Stimulated activated naive CD4-positive, alpha-beta T cell treated with Interleukin-2 at 50 U/mL for 16 hours (primary cell): ENCODE results near the gene UVSSA.
"Not testable (repeated sequence)": the region's sequence is repeated elsewhere in the genome, so short reads cannot be mapped to it uniquely, and the experiment has no call there.

ENCODE experiments used
- DNase-seq: peaks from one replicate; lab custom pipeline; 2025; lab: John Stamatoyannopoulos, UW

Gene UVSSA

DNA sequence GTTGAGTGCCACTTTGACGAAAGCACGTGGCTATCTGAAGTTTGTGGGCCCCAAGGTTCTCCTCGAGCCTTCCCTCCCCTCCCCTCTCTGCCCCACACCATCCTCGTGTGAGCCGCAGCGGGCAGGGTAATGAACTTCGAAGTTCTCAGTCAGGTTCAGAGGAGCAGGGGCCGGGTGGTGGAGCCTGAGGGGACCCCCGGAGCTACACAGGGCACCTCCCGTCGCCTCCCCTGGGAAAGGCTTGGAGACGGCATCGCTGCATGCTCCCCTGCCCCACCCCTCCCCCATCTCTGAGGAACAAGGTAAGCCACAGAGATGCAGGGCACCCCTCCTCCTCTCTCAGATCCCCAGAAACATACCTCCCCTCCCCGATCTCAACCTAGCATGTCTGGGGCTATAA, 62.1 kb downstream of the UVSSA start:
- DNase-seq, result no peak

DNA sequence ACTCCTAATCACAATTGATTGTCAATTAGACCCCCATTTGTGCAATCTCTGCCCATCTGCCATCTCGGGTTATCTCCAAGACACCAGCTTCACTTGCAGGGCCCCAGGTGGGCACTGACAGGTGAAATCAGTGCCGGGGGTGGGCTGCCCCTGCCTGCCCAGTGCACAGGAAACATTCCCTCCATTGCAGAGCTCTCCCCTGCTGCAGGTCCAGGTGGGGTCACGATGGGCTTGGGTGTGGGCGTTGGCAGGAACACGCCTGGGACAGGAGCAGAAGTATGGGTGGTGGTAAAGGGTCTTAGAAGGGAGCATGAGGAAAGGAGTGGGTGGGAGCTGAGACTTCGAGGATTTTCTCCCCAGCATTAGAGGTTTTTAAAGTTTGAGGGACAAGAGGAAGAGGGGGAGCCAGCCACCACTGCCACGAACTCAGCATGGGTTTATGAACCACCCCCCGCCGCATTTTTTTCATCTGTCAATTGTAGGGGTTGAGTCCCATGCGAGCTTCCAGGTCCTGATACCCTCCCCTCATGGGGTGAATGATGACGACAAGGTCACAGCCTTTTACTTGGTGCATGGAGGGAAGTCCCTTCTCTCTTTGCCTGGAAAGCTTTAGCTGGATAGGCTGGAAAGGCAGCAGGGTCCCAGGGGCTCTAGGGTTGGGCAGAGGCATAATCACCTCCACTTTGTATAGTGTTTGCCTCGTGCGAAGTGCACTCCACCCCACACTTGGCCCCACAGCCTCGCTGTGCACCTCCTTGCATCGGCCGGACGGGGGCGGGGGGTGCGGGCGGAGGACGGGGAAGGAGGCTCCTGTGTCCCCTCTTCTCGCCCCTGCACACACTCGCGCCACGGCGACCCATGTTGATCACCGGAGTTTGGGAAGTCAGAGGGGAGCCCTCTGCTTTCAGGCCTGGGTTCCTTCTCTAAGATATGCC, 62.8 kb downstream of the UVSSA start:
- DNase-seq, result no peak

DNA sequence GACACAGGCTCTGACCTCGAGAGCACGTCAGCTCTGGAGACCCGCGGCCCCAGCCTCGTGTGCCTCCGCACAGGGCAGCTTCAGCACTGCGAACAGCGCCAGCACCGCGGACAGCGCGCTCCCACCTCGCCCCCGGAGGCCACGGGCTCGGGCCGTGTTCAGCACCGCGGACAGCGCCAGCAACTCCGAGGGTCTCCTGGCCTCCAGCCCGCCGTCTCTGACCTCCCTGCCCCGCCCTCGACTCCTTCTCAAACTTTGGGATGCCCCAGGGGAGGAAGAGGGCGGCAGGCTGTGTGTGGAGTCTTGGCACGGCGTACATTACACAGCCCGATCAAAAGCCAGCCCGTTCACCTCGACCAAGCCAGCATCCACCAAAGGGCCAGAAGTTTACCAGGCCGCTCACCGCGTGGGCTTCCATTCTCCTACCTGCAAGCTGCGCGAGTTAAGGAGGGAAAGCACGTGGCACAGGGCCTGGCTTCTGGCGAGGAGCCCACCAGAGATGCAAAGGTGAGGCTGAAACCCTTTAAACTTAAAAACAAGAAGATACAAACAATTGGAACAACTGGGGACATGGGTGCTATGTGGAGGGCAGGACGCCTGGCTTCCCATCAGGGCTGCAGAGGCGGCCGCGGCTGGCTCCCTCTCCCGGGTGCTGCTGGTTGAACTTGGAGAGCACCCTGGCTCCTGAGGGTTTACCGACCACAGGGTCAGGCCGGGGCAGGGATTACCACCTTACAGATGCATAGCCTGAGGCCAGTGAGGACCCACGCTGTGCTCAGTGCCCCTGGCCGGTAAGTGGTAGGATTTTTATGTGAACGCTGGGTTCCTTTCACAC, 63.7 kb downstream of the UVSSA start:
- no peak for DNase-seq

DNA sequence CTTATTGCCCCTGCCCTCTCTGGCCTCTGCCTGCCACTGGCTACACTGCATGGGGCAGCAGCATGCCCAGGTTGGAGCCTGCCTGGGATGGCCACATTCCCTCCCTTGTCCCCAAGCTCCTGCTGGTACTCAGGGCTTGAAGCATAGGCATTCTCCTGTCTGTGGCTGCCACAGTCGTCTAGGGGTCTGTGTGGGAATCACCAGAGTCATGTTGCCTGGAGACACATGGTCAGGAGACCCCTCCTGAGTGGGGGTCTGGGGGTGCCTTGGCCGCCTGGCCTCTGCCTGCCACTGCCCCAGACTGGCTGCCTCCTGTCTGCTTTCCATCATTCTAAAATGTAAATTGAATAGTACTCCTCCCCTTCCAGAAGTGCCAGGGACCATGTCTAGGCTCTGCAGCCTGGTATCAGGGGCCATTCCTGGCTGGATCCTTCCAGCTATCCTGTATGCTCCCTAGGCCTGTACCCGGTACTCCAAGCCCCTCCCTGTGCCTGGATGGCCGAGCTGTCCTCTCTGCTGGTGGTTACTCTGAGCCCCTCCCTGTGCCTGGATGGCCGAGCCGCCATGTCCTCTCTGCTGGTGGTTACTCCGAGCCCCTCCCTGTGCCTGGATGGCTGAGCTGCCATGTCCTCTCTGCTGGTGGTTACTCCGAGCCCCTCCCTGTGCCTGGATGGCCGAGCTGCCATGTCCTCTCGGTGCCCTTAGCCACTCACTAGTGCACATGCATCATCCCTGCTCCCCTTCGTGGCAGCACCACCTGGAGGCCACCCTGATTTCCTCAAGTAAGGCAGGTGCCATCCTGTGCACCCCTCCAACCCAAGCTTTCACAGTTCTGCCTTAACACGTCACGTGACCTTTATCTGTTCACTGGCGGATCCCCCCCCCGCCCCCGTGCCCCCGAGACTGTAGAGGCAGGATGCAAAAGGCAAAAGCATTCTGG, 64.7 kb downstream of the UVSSA start:
- no peak for DNase-seq

DNA sequence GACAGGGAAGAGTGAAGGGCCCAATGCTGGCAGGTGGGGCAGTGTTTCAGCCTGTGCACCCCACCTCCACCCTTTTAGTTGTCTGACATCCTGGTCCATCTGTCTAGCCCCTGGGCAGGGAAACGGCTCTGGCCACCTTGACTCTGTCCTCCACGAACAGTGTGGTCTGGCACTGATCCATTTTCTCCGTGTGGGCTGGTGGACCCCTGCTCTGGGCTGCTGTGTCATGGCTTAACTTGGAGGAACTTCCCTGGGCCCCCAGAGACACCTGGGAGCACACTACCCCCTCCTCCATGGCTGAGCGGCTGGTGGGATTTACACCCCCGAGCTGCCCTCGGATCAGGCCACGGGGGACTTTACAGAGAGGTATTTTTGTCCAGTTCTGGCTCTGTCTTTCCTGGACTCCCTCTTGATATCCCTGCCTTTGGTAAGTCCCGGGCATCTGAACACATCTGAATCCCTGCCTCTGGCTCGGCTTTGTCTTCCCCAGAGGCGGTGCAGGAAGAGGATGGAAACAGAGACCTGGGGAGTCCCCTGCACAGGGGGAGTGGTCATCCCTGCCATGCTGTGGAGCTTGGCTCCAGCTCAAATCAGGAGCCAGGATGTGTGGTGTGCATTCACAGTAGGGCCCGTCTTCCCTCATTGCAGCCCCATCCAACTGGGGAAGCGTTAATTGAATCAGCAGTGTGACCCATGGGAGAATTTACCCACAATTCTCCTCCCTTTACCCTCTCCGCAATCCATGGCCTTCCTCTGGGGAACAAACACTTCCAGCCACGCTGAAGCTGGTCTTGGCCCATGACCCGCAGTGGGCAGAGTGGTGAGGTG, 65.6 kb downstream of the UVSSA start:
- DNase-seq, result no peak

DNA sequence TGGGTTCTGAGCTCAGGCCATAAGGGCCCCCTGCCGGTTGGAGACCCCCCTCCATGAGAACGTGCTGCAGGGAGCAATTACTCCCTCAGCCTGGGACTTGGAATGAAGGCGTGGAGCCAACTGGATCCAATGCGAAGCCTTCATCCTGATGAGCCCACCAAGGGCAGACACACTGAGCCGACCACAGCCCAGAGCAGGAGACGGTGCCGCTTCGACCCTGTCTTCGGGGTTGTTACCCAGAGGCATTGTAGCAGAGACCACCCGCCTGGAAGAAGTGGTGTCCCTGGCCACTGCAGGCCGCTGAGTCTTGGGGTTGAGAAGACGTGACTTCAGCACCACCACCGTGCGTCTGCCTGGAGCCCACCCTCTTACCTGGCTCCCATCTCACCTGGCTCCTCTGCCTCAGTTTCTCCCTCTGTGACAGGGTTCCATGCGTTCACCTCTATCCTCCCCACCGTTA, 66.2 kb downstream of the UVSSA start:
- DNase-seq, result no peak

DNA sequence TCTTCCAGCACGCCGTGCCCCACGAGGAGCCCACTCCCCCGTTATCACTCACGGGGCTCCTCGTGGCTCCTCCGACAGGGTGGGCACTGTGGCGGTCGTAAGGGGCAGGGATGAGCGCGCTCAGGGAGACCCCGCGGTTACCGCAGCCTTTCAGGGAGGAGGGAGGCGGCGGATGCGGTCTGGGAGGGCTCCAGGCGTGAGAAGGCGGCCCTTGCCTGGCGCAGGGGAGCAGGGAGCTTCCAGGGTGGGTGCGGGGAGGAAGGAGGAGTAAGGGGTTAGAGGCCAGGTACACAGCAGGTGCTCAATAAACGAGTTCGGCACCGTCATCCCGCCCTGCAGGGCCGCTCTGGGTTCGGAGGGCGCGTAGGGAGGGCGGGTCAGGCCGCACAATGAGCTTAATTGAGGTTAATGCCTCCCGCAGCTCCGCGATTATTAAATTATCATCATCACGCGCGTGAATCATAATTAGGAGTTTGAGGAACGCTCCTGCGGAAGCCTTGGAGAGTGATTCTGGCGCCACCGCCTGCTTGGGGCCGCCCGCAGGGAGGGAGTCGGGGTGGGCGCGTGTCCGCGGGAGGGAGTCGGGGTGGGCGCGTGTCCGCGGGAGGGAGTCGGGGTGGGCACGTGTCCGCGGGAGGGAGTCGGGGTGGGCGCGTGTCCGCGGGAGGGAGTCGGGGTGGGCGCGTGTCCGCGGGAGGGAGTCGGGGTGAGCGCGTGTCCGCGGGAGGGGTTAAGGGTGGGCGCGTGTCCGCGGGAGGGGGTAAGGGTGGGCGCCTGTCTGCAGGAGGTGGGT, 66.9 kb downstream of the UVSSA start:
- no peak for DNase-seq

DNA sequence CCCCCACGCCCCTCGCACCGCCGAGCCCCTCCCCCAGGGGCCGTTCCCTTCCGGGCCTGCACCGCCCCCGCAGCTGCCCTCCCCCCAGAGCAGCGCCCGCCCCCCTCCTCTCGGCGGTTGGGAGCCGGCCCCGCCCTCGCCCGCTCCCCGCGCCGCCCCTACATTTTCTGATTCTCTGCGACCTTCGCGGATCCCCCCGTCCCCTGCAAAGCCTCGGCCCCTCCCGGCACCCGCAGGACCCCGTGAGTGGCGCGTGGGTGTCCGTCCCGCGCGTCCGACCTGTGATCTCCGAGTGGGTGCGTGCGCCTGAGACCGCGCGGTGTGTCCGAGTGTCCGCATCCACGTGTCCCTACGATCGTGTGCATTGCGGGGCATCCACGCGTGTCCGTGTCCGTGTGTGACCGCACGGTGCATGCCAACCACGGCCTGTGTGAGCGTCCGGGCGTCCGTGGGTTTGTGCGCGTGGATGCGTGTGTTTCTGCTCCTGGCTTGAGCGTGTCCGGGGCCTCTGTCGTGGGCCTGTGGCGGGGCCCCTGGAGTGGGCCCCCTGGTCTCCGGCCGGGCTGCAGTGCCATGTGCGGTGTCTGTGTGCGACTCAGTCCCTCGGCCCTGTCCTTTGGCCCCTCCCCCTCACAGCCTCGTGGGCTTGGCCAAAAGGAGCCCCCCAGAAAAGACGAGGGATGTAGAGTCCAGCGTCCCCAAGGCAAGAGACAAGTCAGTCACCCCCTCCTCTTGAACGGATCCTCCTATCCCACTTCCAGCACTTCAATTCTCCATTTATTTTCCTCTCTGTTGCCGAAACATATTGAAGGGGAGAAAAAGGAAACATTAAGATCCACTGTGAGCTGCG, 68.0 kb downstream of the UVSSA start:
- DNase-seq, result no peak

DNA sequence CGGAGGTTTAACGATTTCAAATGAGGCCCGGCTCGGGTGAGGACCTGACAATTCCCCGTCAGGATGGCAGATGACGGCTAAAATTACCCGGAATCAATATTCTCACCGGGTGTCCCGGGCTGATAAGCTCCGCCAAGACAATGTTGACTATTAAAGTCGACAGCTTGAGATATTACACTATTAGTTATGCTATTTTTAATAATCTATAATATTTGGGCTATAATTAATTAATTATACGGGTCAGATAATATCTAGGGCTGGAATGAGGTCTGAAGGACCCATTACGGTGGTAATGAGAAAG, 68.6 kb downstream of the UVSSA start:
- DNase-seq, result no peak

DNA sequence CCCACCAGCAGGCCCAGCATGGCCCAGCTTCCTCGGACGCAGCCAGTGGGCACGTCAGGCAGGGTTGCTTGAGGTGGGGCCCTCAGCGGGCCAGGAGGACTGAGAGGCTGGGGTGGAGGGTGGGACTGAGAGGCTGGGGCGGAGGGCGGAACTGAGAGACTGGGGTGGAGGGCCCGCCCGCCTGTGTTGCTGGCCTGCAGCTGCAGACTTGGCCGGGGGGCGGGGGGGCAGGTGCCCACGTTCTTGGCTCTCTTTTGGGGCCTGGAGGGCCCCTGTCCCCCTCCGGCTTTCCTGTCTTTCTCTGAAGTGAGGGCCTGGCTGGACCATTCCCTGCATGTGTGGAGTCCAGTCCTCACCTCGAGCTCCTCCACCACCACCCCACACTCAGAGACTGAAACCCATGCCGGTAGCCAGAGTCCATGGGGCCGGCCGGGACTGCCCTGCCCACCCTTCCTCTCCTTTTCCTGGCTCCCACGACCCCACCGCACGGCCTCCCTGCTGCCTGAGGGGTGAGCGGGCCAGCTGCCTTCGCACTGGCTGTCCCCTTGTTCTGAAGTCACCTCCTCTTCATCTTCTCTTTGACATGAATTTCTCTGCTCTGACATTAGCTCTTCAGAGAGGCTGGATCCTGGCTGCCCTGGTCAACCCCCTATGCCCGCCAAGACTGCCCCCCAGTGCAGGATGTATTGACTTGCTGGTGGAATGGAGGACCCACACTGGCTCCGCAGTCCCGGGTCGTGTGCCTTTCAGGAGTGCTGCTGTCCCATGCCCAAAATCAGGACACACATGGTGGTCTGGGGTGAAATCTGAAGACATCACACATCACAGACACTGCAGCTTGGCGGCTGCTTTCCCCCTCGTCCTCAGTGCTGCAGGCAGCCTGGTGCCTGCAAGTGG, 69.3 kb downstream of the UVSSA start:
- no peak for DNase-seq

DNA sequence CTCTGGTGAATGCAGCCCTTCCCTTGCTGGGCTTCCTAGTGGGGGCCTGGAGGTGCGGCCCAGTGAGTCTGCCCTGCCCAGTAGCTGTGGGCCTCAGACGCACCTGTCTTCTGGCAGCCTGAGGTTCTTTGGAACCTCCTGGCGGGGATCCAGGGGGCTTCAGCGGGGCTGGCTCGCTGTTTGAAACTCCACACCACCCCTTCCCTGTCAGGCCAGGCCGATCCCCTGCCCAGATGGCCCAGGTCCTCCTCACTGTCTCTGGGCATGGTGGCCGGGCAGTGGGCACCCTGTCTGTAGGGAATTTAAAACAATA, 69.9 kb downstream of the UVSSA start:
- DNase-seq, result no peak

DNA sequence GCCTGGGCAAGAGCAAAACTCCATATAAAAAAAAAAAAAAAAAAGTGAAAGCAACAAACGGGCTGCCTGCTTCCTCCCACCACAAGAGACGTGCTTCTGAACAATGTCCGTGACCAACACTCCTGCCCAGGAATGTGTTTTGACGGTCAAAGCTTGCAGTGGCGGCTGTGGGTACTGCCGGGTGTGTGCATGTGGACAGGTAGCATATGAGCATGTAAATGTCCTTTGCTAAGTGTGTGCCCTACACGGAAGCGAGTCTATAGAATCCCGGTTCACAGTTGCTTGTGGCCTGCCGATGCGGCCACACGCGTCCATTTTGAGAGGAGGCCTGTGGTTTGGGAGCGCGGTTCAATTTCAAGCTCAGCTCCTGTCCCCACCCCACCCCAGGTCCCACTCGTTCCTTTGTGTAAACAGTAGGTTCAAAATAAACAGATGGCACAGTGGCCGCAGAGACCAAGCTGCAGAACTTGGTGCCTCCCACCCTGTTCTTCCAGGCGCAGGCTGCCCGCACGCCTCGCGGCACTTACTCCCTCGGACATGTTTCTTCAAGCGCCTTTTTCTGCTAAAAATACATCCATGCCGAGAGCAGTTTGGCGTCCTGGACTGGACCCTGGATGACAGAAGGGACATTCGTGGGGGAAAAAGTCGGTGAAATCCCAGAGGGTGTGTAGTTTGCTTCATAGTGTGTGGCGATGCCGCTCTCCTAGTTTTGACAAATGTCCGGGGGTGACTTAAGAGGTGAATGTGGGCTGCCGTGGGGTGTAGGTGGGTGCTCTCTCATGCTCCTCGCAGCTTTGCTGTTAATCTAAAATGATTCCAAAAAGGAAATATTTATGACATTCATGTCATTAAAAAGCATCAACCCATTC, 70.7 kb downstream of the UVSSA start:
- DNase-seq, result no peak

DNA sequence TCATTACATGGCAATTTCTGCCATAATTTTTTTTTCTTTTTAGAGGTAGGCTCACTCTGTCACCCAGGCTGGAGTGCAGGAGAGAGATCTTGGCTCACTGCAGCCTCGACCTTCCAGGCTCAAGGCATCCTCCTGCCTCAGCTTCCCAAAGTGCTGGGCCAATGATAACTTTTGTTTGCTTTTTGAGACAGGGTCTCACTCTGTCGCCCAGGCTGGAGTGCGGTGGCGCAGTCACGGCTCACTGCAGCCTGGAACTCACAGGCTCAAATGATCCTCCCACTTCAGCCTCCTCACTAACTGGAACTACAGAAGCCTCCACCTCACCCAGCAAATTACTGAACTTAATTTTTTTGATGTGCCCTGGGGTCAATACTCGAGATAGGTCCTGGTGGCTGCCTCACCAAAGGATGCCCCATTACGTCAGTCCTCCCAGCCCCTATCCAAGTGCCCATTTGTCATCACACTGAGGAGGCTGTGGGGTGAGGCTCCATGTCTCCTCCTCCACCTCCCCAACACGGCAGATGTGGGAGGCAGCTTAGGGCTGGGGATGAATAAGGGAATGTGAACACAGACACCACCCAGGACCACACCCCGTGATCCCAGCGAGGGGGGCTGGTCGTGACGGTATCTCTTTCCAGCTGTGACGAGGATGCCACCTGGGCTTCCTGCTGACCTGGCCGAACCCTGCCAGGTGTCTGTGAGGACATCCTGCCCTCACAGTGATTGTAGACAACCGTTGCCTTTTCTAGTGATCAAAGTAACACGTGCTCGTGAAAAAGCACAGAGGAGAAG, 71.7 kb downstream of the UVSSA start:
- DNase-seq, result no peak

DNA sequence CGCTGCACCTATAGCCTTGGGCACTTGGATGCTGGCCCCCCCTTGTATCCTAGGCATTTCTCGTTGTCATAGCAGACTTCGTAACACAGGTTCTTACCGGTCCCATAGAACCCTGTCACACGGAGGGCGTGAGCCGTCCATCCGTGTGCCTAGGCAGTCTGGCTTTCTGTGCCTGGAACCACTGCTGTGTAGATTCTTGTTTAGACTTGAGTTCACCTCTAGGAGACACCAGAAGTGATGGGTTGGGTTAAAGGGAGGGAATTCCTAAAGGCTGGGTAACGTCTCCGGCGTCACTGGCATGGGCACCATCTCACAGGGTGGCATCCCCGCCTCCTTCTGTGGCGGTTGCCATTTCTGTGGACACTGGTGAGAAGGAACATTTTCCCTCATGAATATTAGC, 72.7 kb downstream of the UVSSA start:
- no peak for DNase-seq

DNA sequence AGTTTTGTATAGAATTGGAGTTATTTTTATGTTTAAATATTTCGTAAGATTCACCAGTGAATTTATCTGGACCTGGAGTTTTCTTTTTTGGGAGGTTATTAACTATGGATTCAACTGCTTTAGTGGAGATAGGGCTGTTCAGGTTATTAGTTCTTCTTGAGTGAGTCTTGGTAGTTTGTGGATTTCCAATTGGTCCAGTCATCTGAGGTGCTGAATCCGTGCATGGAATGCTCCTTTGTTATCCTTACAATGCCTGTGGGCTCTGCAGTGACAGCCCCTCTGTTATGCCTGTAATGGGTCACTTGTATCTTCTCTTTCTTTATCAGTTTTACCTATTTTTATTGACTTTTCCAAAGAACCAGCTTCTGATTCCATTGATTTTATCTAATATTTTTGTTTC, 74.6 kb downstream of the UVSSA start:
- no peak for DNase-seq

DNA sequence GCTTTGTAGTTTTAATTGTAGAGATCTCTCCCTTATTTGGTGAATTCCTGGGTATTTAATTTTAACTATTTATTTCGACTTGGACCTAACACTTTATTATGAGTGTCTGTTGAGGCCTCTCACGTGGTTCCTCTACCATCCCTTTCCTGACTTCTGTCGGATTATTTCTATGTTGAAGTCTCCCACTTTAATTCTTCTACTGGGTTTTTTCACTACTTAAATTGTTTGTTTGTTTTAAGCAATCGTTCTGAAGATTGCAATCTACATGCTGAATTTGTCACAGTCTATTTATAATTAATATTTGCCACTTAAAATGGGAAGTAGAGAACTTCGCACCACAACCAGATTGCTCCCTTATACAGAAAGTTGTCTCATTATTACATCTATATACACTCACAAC, 80.0 kb downstream of the UVSSA start:
- no peak for DNase-seq

DNA sequence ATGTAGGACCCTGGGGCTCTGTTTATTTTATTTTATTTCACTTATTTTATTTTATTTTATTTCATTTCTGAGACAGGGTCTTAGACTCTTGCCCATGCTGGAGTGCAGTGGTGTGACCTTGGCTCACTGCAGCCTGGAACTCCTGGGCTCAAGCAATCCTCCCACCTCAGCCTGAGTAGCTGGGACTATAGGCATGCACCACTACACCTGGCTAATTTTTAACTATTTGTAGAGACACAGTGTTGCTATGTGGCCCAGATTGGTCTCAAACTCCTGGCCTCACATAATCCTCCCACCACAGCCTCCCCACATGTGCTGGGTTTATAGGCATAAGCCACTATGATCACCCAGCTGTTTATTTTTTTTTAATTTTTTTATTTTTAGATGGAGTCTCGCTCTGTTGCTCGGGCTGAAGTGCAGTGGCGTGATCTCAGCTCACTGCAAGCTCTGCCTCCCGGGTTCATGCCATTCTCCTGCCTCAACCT, 96.7 kb downstream of the UVSSA start:
- not testable (repeated sequence) for DNase-seq
